Caco-2 (cell line): ENCODE measurements around the gene ACSL5. TPM values are rescaled to one million over a fixed set of nuclear protein-coding genes. Genes with fewer than 3 reads are reported as not detected.

Experiments used
- BruUV-seq: library from RNA; stranded (reverse); fragments of 400-500 nt; replicated peaks from 2 replicates; lab custom pipeline; 2021; lab: Mats Ljungman, UMichigan
- CTCF ChIA-PET: fragments of 300-600 bp; sonication (Branson Sonifier 250); formaldehyde crosslinking; loops from one replicate; lab custom pipeline; 2022; ENCODE audit warnings: antibody characterized with exemption; lab: Charles Lee
- POLR2A ChIA-PET: fragments of 300-600 bp; sonication (Branson Sonifier 250); formaldehyde crosslinking; loops from one replicate; lab custom pipeline; 2022; ENCODE audit warnings: antibody characterized with exemption; lab: Charles Lee
- DNase-seq, 2 experiments: peaks; one replicate each; pipeline versions ENCODE4 v3.0.0 to v3.0.0-alpha.2; 2020 to 2022
- H3K27me3 ChIP-seq: replicated peaks from 2 replicates; pipeline ENCODE4 v1.6.0; 2011; ENCODE audit warnings: low read length; ENCODE audit not compliant: control insufficient read depth, insufficient read depth
- H3K36me3 ChIP-seq: 2 replicates; pipeline ENCODE4 v1.5.1; 2011; ENCODE audit warnings: low read length; ENCODE audit not compliant: control insufficient read depth, insufficient read depth
- H3K4me1 ChIP-seq: fragments of 250-450 bp; sonication (Bioruptor Pico); 2 replicates; pipeline ENCODE4 v1.5.1; 2020; ENCODE audit warnings: mild to moderate bottlenecking
- H3K4me3 ChIP-seq: 2 replicates; pipeline ENCODE4 v1.5.1; 2011; ENCODE audit warnings: low read depth, mild to moderate bottlenecking, control low read depth, low read length
- H3K9me3 ChIP-seq: fragments of 250-450 bp; sonication (Bioruptor Pico); 2 replicates; pipeline ENCODE4 v1.5.1; 2020; ENCODE audit warnings: mild to moderate bottlenecking, moderate library complexity
- H3K27ac Mint-ChIP-seq: one replicate; pipeline ENCODE4 v1.8.0; 2022; ENCODE audit warnings: mixed read lengths; ENCODE audit not compliant: unreplicated experiment
- H3K27me3 Mint-ChIP-seq: one replicate; pipeline ENCODE4 v1.8.0; 2022; ENCODE audit warnings: mixed read lengths; ENCODE audit not compliant: insufficient read depth, unreplicated experiment
- H3K36me3 Mint-ChIP-seq: one replicate; pipeline ENCODE4 v1.8.0; 2022; ENCODE audit warnings: mild to moderate bottlenecking, mixed read lengths; ENCODE audit not compliant: insufficient read depth, unreplicated experiment
- H3K4me1 Mint-ChIP-seq: one replicate; pipeline ENCODE4 v1.8.0; 2022; ENCODE audit warnings: low read depth, mixed read lengths; ENCODE audit not compliant: unreplicated experiment
- H3K4me3 Mint-ChIP-seq: one replicate; pipeline ENCODE4 v1.8.0; 2022; ENCODE audit warnings: mild to moderate bottlenecking, moderate library complexity, mixed read lengths; ENCODE audit not compliant: unreplicated experiment
- H3K9me3 Mint-ChIP-seq: one replicate; pipeline ENCODE4 v1.8.0; 2022; ENCODE audit warnings: mixed read lengths; ENCODE audit not compliant: unreplicated experiment
- CTCF ChIP-seq, 2 experiments: fragments of 200-600 bp in 1 of 2; IDR thresholded peaks; 1 replicate in 1 of 2; 2 replicates in 1 of 2; pipeline versions ENCODE4 v1.5.1 to v1.8.0; 2011 to 2022; ENCODE audit warnings: antibody characterized with exemption in 1 of 2, control low read depth in 1 of 2, inconsistent platforms in 1 of 2, low read depth in 1 of 2, low read length in 1 of 2, mild to moderate bottlenecking in 1 of 2, moderate library complexity in 1 of 2; ENCODE audit not compliant: insufficient read depth in 1 of 2, severe bottlenecking in 1 of 2, unreplicated experiment in 1 of 2
- intact Hi-C: fragments of 100-400 bp; cut with micrococcal nuclease; formaldehyde crosslinking; loops from one replicate; pipeline ENCODE4 v1.10.0; 2022; ENCODE audit not compliant: unreplicated experiment
- total RNA-seq: library from RNA; stranded (reverse); gene quantifications from 2 replicates; pipeline ENCODE4 v1.2.3, GENCODE V29; 2022

Gene ACSL5
- total RNA-seq, 1 experiment from 2014 or later = 46.6 TPM

- Histone ChIP-seq H3K9me3 (no peaks in the 10 kb centered on the region), H3K36me3 (peaks cover 2% of the 10 kb centered on the region; the same call in 1 of the 2 replicates), H3K4me1 (peaks cover 50% of the 10 kb centered on the region), H3K27me3 (no peaks in the 10 kb centered on the region), H3K4me3 (no peak overlapping the region)
- no peaks in the 10 kb centered on the region for H3K27me3 Mint-ChIP-seq
- H3K4me1 Mint-ChIP-seq = peaks cover 17% of the 10 kb centered on the region
- no peaks in the 10 kb centered on the region for H3K36me3 Mint-ChIP-seq
- intact Hi-C loops = loop anchor here (2.0 to 5.0 kb wide), 2 partner anchors 21 to 34 kb away; partner anchors contain the start of gene ACSL5
- BruUV-seq = no TSS peak
- CTCF ChIA-PET = interaction anchor here (1.1 kb wide), 1 partner anchor 88 kb away, joined by 4 read pairs; no protein-coding TSS in a partner anchor
- POLR2A ChIA-PET = interaction anchor here (0.6 kb wide), 1 partner anchor 21 kb away, joined by 3 read pairs; no protein-coding TSS in a partner anchor
- no peak for DNase-seq
- no peaks in the 10 kb centered on the region for H3K9me3 Mint-ChIP-seq
- no peak for TF ChIP-seq CTCF (IDR thresholded peaks at IDR 0.05; ENCODE audit: insufficient read depth in 1 of 2, low read depth in 1 of 2, low read length in 1 of 2, severe bottlenecking in 1 of 2, unreplicated experiment in 1 of 2)
- H3K4me3 Mint-ChIP-seq = no peak overlapping the region
- H3K27ac Mint-ChIP-seq = no peak overlapping the region
Measured at GRCh38 chr10:112395809-112396530, 22.1 kb downstream of the ACSL5 start.

GRCh38 chr10:112397592-112397991 lies 23.7 kb downstream of the ACSL5 start:
- ChIA-PET POLR2A (no interaction called here), CTCF (no interaction called here)
- H3K36me3 Mint-ChIP-seq = no peaks in the 10 kb centered on the region
- Histone ChIP-seq H3K4me3 (no peak overlapping the region), H3K4me1 (peaks cover 41% of the 10 kb centered on the region), H3K36me3 (peaks cover 4% of the 10 kb centered on the region; the same call in 1 of the 2 replicates), H3K9me3 (no peaks in the 10 kb centered on the region), H3K27me3 (no peaks in the 10 kb centered on the region)
- DNase-seq = no peak
- no peaks in the 10 kb centered on the region for H3K27me3 Mint-ChIP-seq
- no TSS peak for BruUV-seq
- TF ChIP-seq CTCF (IDR thresholded peaks at IDR 0.05; ENCODE audit: insufficient read depth in 1 of 2, low read depth in 1 of 2, low read length in 1 of 2, severe bottlenecking in 1 of 2, unreplicated experiment in 1 of 2) = no peak
- H3K4me3 Mint-ChIP-seq = no peak overlapping the region
- intact Hi-C loops = loop anchor here (5.0 kb wide), 1 partner anchor 35 kb away; no protein-coding TSS in a partner anchor
- H3K27ac Mint-ChIP-seq = no peak overlapping the region
- H3K9me3 Mint-ChIP-seq = no peaks in the 10 kb centered on the region
- peaks cover 10% of the 10 kb centered on the region for H3K4me1 Mint-ChIP-seq

- H3K27me3 ChIP-seq = no peaks in the 10 kb centered on the region
- DNase-seq = no peak
- Mint-ChIP-seq H3K9me3 (peaks cover 10% of the 10 kb centered on the region), H3K36me3 (peaks cover 12% of the 10 kb centered on the region), H3K27me3 (no peaks in the 10 kb centered on the region), H3K4me3 (no peak overlapping the region), H3K27ac (no peak overlapping the region), H3K4me1 (peaks cover 26% of the 10 kb centered on the region)
- H3K36me3 ChIP-seq = peaks cover 5% of the 10 kb centered on the region
- BruUV-seq = no TSS peak
- CTCF ChIA-PET = no interaction called here
- H3K4me1 ChIP-seq = peaks cover 21% of the 10 kb centered on the region
- no peak overlapping the region for H3K4me3 ChIP-seq
- intact Hi-C loops = no loop called here
- POLR2A ChIA-PET = no interaction called here
- TF ChIP-seq CTCF (IDR thresholded peaks at IDR 0.05; ENCODE audit: insufficient read depth in 1 of 2, low read depth in 1 of 2, low read length in 1 of 2, severe bottlenecking in 1 of 2, unreplicated experiment in 1 of 2) = no peak
- no peaks in the 10 kb centered on the region for H3K9me3 ChIP-seq
Measured at GRCh38 chr10:112402917-112403316, 29.0 kb downstream of the ACSL5 start.
